Gastrocnemius medialis (tissue), 4 donors: ENCODE data around the gene CALML3. TPM values are rescaled to one million over a fixed set of nuclear protein-coding genes. Genes with fewer than 3 reads are reported as not detected.

Experiments
- ATAC-seq, 2 donors: fragments of 150-250 bp; one replicate each; pipeline ENCODE4 v1.9.1; 2016
- DNase-seq, 2 donors: peaks; one replicate each; pipeline ENCODE4 v3.0.0-alpha.2; 2019
- H3K27ac ChIP-seq, 4 donors: fragments of 200-600 bp; sonication (generic); 1 replicate in 1 of 4; 2 replicates in 3 of 4; pipeline ENCODE4 v1.5.1; 2016 to 2018; ENCODE audit warnings: mild to moderate bottlenecking in 2 of 4, moderate library complexity in 1 of 4
- H3K27me3 ChIP-seq, 3 donors: fragments of 200-600 bp; sonication (generic) in 2 of 3; 1 replicate in 1 of 3; 2 replicates in 2 of 3; pipeline versions ENCODE4 v1.5.1 to v1.6.0; 2016 to 2019; ENCODE audit warnings: mild to moderate bottlenecking in 1 of 3, moderate library complexity in 1 of 3
- H3K36me3 ChIP-seq, 2 donors: fragments of 200-600 bp; sonication (generic) in 1 of 2; one replicate each; pipeline ENCODE4 v1.5.1; 2017 to 2018
- H3K4me1 ChIP-seq, 2 donors: fragments of 200-600 bp; sonication (generic) in 1 of 2; one replicate each; pipeline ENCODE4 v1.5.1; 2016 to 2017; ENCODE audit warnings: mild to moderate bottlenecking in 2 of 2
- H3K4me3 ChIP-seq, 4 donors: fragments of 200-600 bp; sonication (generic) in 3 of 4; 1 replicate in 1 of 4; 2 replicates in 3 of 4; pipeline ENCODE4 v1.5.1; 2016 to 2019; ENCODE audit warnings: mild to moderate bottlenecking in 2 of 4
- H3K9me3 ChIP-seq, 3 donors: fragments of 200-600 bp; sonication (generic) in 2 of 3; 1 replicate in 1 of 3; 2 replicates in 2 of 3; pipeline ENCODE4 v1.5.1; 2016 to 2019
- POLR2A ChIP-seq, 2 donors: fragments of 450-650 bp; IDR thresholded peaks; one replicate each; pipeline ENCODE4 v1.6.1; 2017; ENCODE audit warnings: antibody characterized with exemption in 2 of 2, mild to moderate bottlenecking in 2 of 2, moderate library complexity in 2 of 2
- in situ Hi-C, 4 donors: fragments of 200-750 bp; cut with MboI; loops; one replicate each; pipeline versions ENCODE4 v1.15.0 to v1.8.0; 2017; ENCODE audit warnings: low sequenced_read_pairs in 4 of 4
- intact Hi-C: fragments of 100-400 bp; cut with DNase I; formaldehyde crosslinking; loops from one replicate; pipeline ENCODE4 v1.15.1; 2023; ENCODE audit warnings: low total_unique reads
- total RNA-seq, 4 donors: library from RNA; depleted of rRNA; stranded (reverse); fragments of >200 nt; gene quantifications; one replicate each; pipeline versions ENCODE4 v1.1.0 to v1.2.3, GENCODE V29; 2016
- TF ChIP-seq, protein P1 (sequence below), 5 experiments: fragments of 450-650 bp in 3 of 5; fragments of 200-600 bp in 2 of 5; sonication (generic) in 2 of 5; IDR thresholded peaks in 4 of 5; conservative IDR thresholded peaks in 1 of 5; 1 replicate in 4 of 5; 2 replicates in 1 of 5; pipeline ENCODE4 v1.5.1; 2016 to 2019; ENCODE audit warnings: antibody characterized with exemption in 5 of 5, mild to moderate bottlenecking in 3 of 5, moderate library complexity in 3 of 5

CALML3 gene
- total RNA-seq, 4 donors from 2014 or later, result not detected

DNA sequence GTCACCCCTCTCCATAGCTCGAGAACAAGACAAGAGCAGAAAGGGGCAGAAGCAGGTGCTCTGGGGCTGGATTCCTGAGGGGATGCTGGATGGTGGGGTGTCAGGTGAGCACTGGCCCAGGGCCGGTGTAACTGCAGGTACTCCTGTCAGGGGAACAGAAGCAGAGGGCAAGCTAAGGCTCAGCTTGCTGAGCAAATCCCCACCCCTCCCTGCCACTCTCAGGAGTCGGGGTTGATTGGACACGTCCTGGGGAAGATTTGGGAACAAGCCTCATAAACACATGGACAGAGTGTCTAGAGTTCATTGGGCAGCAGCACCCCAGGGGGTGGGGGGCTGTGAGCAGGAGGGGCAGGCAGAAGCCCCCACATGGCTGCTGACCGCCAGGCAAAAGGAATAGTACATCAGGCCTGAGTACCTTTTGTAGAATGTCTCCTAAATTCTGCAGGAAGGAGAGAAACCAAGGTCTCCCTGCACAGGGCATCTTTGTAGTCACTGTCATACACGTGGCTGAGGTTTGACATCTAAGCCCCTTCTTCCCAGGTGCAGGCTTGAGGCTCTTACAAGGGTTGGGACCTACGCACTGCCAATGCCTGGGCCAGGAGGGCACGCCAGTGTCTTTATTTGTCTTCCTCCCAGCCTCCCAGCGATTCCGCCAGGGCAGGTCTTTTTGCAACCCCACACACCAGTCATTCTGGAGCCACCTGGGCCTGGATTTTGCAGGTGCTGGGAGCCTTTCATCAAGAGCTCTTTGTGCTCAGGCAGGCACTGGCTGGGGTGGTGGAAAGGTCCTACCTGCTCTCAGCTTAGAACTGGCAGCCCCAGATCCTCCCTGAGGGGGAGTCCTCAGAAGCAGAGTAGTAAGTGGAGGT, 2.8 kb downstream of the CALML3 start:
- Histone ChIP-seq H3K4me3 (no peak overlapping the region), H3K36me3 (no peaks in the 10 kb centered on the region), H3K9me3 (no peaks in the 10 kb centered on the region), H3K27me3 (no peaks in the 10 kb centered on the region), H3K27ac (no peak overlapping the region), H3K4me1 (peaks cover 2 to 12% of the 10 kb centered on the region in 2 donors)
- ATAC-seq (no peak), DNase-seq (no peak)
- in situ Hi-C loops (no loop called here), intact Hi-C loops (no loop called here)
- TF ChIP-seq, protein P1, sequence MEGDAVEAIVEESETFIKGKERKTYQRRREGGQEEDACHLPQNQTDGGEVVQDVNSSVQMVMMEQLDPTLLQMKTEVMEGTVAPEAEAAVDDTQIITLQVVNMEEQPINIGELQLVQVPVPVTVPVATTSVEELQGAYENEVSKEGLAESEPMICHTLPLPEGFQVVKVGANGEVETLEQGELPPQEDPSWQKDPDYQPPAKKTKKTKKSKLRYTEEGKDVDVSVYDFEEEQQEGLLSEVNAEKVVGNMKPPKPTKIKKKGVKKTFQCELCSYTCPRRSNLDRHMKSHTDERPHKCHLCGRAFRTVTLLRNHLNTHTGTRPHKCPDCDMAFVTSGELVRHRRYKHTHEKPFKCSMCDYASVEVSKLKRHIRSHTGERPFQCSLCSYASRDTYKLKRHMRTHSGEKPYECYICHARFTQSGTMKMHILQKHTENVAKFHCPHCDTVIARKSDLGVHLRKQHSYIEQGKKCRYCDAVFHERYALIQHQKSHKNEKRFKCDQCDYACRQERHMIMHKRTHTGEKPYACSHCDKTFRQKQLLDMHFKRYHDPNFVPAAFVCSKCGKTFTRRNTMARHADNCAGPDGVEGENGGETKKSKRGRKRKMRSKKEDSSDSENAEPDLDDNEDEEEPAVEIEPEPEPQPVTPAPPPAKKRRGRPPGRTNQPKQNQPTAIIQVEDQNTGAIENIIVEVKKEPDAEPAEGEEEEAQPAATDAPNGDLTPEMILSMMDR (IDR thresholded peaks at IDR 0.05 in 4 of 5, conservative IDR thresholded peaks at IDR 0.05 in 1 of 5), result no peak
- no peak for TF ChIP-seq POLR2A (IDR thresholded peaks at IDR 0.05)

DNA sequence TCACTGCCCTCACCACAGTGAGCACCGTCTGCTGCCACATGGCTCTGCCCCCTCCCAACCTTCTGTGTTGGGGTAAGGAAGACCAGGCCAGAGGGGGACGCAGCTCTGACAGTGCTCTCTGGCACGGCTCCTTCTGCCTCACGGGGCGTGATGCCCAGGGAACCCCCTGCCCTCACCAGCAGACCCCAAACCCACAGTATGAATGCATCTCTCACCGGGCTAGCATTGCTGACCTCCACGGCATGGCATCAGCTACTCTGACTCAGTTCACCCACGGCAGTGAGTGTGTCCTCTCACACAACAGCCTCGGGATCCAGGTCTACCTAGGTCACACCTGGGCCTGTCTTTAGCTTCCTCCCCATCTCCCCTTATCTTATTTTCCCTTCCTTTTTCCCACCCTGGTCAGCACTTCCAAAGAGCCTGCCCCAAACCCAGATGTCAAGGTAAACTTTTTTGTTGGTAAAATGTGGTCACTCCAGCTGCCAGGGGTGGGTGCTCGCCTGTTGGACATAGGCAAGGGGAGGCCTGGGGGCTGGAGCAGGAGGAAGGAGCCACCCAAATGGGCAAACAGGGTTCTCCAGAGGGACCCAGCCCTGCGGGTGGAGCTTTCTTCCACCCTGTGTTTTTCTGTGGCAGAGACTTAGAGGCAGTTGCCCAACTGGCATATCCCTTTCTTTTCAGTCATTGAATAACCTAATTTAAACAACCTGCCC, 4.4 kb downstream of the CALML3 start:
- H3K36me3 ChIP-seq, result no peaks in the 10 kb centered on the region
- H3K27ac ChIP-seq, result no peak overlapping the region
- H3K27me3 ChIP-seq, result no peaks in the 10 kb centered on the region
- no peaks in the 10 kb centered on the region for H3K9me3 ChIP-seq
- in situ Hi-C loops, result no loop called here
- ATAC-seq (no peak), DNase-seq (no peak)
- intact Hi-C loops, result no loop called here
- H3K4me1 ChIP-seq, result peaks cover 4 to 16% of the 10 kb centered on the region in 2 donors
- TF ChIP-seq POLR2A (IDR thresholded peaks at IDR 0.05), result no peak
- TF ChIP-seq, protein P1 (IDR thresholded peaks at IDR 0.05 in 4 of 5, conservative IDR thresholded peaks at IDR 0.05 in 1 of 5), result no peak
- no peak overlapping the region for H3K4me3 ChIP-seq

DNA sequence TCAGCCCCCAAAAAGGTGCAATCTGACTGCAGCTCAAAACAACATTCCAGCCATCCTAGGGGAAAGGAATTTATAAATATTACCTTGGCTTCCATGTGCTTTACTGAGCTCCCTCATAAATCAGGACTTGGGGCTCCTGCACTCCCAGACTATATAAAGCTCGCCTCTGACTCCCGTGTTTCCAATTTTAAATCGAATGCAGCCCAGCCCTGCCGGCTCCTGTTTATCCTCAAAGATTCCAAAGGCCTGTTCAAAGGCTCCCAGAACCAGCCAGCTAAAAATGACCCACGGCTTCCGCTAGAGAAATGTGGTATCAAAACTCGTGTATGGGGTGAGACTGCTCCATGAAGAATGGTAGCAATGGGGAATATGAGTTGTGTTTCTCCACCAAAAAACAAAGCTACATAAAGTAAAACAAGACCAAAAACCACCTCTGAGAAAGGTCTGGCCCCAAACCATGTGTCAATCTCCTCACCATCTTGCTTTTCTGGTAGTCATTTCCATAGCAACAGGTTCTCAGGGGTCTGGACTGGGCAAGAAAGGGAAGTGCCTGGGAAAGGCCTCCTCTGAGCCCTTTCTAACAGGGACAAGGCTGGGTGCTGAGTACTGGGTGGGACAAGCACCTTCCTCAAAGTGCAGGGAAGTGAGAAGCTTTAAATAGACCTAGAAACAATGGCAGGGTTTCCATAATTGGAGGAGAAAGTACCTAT, 5.1 kb downstream of the CALML3 start:
- no peak for TF ChIP-seq POLR2A (IDR thresholded peaks at IDR 0.05)
- TF ChIP-seq, protein P1 (IDR thresholded peaks at IDR 0.05 in 4 of 5, conservative IDR thresholded peaks at IDR 0.05 in 1 of 5), result no peak
- peaks cover 4 to 16% of the 10 kb centered on the region in 2 donors for H3K4me1 ChIP-seq
- no peak for DNase-seq
- in situ Hi-C loops (loop anchor here in 1 of 4 donors (10.0 kb wide), 1 partner anchor 95 kb away; no protein-coding TSS in a partner anchor), intact Hi-C loops (loop anchor here (5.0 to 10.0 kb wide), 2 partner anchors 85 to 92 kb away; no protein-coding TSS in a partner anchor)
- H3K27ac ChIP-seq, result no peak overlapping the region
- ATAC-seq, result no peak
- no peaks in the 10 kb centered on the region for H3K36me3 ChIP-seq
- H3K9me3 ChIP-seq, result no peaks in the 10 kb centered on the region
- no peak overlapping the region for H3K4me3 ChIP-seq
- no peaks in the 10 kb centered on the region for H3K27me3 ChIP-seq

DNA sequence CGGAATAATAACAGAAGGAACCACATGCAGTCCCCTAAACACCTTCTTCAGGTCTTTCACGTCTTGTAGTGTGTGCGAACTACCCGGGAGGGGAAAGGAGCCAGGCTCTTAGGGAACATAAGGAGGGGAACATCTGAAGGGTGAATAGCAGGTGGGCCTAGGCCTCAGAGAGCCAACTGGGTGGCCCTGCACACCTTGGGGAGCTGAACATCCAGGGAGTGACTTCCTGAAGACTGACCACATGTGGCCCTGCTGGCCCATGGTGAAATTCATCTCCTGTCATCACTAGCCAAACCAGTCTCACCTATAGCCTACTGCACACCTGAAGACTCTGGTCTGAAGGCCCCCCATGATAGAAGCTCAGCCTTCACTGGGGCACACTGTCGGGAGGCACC, 5.6 kb downstream of the CALML3 start:
- Histone ChIP-seq H3K27me3 (no peaks in the 10 kb centered on the region), H3K36me3 (no peaks in the 10 kb centered on the region), H3K4me3 (no peak overlapping the region), H3K4me1 (peaks cover 4 to 16% of the 10 kb centered on the region in 2 donors), H3K27ac (no peak overlapping the region), H3K9me3 (no peaks in the 10 kb centered on the region)
- no peak for TF ChIP-seq POLR2A (IDR thresholded peaks at IDR 0.05)
- TF ChIP-seq, protein P1 (IDR thresholded peaks at IDR 0.05 in 4 of 5, conservative IDR thresholded peaks at IDR 0.05 in 1 of 5), result no peak
- DNase-seq (no peak), ATAC-seq (no peak)
- intact Hi-C loops, result loop anchor here (5.0 to 10.0 kb wide), 2 partner anchors 86 to 92 kb away; no protein-coding TSS in a partner anchor
- in situ Hi-C loops, result loop anchor here in 1 of 4 donors (10.0 kb wide), 1 partner anchor 94 kb away; no protein-coding TSS in a partner anchor
